Hepatic stellate cell (primary cell): ENCODE data around the gene SLC20A1.
A peak's percentile ranks its signal among the peaks of the same experiment; 100 is the strongest.

Source experiments
- DNase-seq: peaks from one replicate; pipeline ENCODE4 v3.0.0; 2011; ENCODE audit warnings: low spot score

SLC20A1 gene

GRCh38 chr2:112709703-112710102 is 64.0 kb downstream of the SLC20A1 start:
- no peak for DNase-seq

- DNase-seq: no peak
These were observed 65.4 kb downstream of the SLC20A1 start for GRCh38 chr2:112710956-112711750.

- no peak for DNase-seq
These were observed 66.7 kb downstream of the SLC20A1 start for GRCh38 chr2:112712465-112712864.

- DNase-seq: peak; percentile 83
These were observed 67.3 kb downstream of the SLC20A1 start for GRCh38 chr2:112712903-112713584.
